ENCODE measurements around the gene NEURL1B. TPM values are rescaled to one million over a fixed set of nuclear protein-coding genes. Genes with fewer than 3 reads are reported as not detected.
A peak's percentile ranks its signal among the peaks of the same experiment; 100 is the strongest.

Gene NEURL1B
- total and polyA plus RNA-seq, 10 of the 15 experiments (the other 5 are each of a cell fraction or from before 2014, with no cell fraction given), result 0.04 to 0.28 (median 0.05) TPM; not detected in 4

DNA sequence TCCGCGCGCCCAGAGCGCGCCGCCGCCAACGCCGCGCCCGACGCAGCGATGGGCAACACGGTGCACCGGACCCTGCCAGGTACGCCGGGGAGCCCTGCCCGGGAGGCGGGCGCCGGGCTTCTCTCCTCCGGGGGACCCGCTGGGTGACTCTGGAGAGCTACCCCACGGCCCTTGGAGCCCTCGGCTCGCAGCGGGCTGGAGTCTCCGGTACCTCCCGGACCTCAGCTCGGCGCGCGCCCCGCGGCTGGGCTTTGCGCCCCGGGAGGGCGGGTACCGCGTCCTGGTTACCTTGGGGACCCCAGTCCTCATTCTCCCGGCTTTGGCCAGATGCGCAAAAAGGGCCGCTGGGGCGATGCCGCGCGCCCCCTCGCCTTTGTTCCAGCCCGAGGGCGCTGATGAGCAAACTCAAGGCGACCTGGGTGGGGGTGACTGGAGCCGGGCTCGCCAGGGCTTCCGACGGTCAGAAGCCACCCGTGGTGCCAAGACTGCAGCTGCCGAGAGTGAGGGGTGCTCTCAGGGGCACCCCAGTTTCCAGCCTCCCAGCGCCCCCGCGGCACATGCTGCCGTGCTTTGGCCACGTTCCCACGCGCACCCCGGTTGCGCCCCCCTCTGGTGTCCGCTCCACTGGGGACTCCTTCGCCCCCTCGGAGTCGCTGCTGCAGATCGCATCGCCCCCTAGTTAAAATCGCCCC, 442 bp downstream of the NEURL1B start:
- Histone ChIP-seq H3K27ac (ENCODE audit: control insufficient read depth, insufficient read depth) (no peak overlapping the region), H3K9ac (ENCODE audit: control insufficient read depth, insufficient read depth, low read length) (no peak overlapping the region), H3K4me3 (no peak overlapping the region), H3K9me3 (replicated peaks; ENCODE audit: control insufficient read depth, insufficient read depth, low read length) (no peaks in the 10 kb centered on the region), H3K27me3 (replicated peaks in 1 of 2; ENCODE audit: control insufficient read depth in 2 of 2, insufficient read depth in 2 of 2, low read length in 1 of 2) (peaks cover 15 to 21% of the 10 kb centered on the region in 2 experiments), H4K20me1 (ENCODE audit: control insufficient read depth, insufficient read depth) (no peaks in the 10 kb centered on the region), H3K36me3 (ENCODE audit: control insufficient read depth in 2 of 2, insufficient read depth in 2 of 2, low read length in 1 of 2) (no peaks in the 10 kb centered on the region), H3K4me1 (ENCODE audit: control insufficient read depth, insufficient read depth, low read length) (no peaks in the 10 kb centered on the region), H2AFZ (ENCODE audit: control insufficient read depth, low read depth, low read length) (no peak overlapping the region), H3K79me2 (ENCODE audit: control insufficient read depth, insufficient read depth, low read length) (no peaks in the 10 kb centered on the region), H3K4me2 (ENCODE audit: control insufficient read depth, insufficient read depth) (peak overlapping the region; percentile 59; the same call in 1 of the 2 replicates)
- no peak for FAIRE-seq
- ChIA-PET CTCF (interaction anchor here (0.5 kb wide), 1 partner anchor 129 kb away, joined by 3 read pairs; no protein-coding TSS in a partner anchor), POLR2A (no interaction called here), SMC1A (ENCODE audit: uncharacterized antibody, unreplicated experiment) (no interaction called here), RAD21 (ENCODE audit: unreplicated experiment) (no interaction called here)
- 5% methylated on average over 49 of the region's 73 CpGs for WGBS (ENCODE audit: insufficient coverage, insufficient replicate concordance, low lambda C conversion rate, missing lambda C conversion rate)
- ATAC-seq, result no peak; the same call in 2 of the 3 replicates
- no peak for DNase-seq (ENCODE audit: low read depth, low spot score)
- intact Hi-C loops (cut with micrococcal nuclease; ENCODE audit: unreplicated experiment), result no loop called here
- BruUV-seq (replicated peaks), result no TSS peak
- no peak for TF ChIP-seq SMAD1 (IDR thresholded peaks at IDR 0.05; ENCODE audit: low read depth, partially characterized antibody)
- TF ChIP-seq MYC (IDR thresholded peaks at IDR 0.05; ENCODE audit: insufficient read depth, insufficient read length, insufficient replicate concordance, low read length, severe bottlenecking), result no peak
- TF ChIP-seq HDAC6 (IDR thresholded peaks at IDR 0.05; ENCODE audit: unreplicated experiment), result peak; percentile 94
- TF ChIP-seq RBBP5 (conservative IDR thresholded peaks at IDR 0.05), result no peak
- no peak for TF ChIP-seq NFYB (IDR thresholded peaks at IDR 0.05; ENCODE audit: insufficient read depth, low read depth, low read length)
- TF ChIP-seq SUZ12 (IDR thresholded peaks at IDR 0.05; ENCODE audit: unreplicated experiment), result peak; percentile 12
- in situ Hi-C loops (cut with MboI), result no loop called here

- ATAC-seq (no peak), DNase-seq (ENCODE audit: low read depth, low spot score) (no peak), FAIRE-seq (no peak)
- H4K20me1 ChIP-seq (ENCODE audit: control insufficient read depth, insufficient read depth), result no peaks in the 10 kb centered on the region
- ChIA-PET RAD21 (ENCODE audit: unreplicated experiment) (no interaction called here), POLR2A (no interaction called here), SMC1A (ENCODE audit: uncharacterized antibody, unreplicated experiment) (no interaction called here), CTCF (no interaction called here)
- 6% methylated on average over 14 of the region's 14 CpGs for WGBS (ENCODE audit: insufficient coverage, insufficient replicate concordance, low lambda C conversion rate, missing lambda C conversion rate)
- H3K79me2 ChIP-seq (ENCODE audit: control insufficient read depth, insufficient read depth, low read length), result no peaks in the 10 kb centered on the region
- no peak overlapping the region for H2AFZ ChIP-seq (ENCODE audit: control insufficient read depth, low read depth, low read length)
- H3K4me1 ChIP-seq (ENCODE audit: control insufficient read depth, insufficient read depth, low read length), result no peaks in the 10 kb centered on the region
- TF ChIP-seq KDM1A (IDR thresholded peaks at IDR 0.05; ENCODE audit: borderline replicate concordance) (no peak), YBX1 (IDR thresholded peaks at IDR 0.05) (no peak), ZNF207 (IDR thresholded peaks at IDR 0.05; ENCODE audit: borderline replicate concordance) (no peak), RUNX3 (IDR thresholded peaks at IDR 0.05; ENCODE audit: low read length) (no peak), ATF7 (IDR thresholded peaks at IDR 0.05; ENCODE audit: low read depth) (no peak), ESRRA (IDR thresholded peaks at IDR 0.05; ENCODE audit: low read length) (no peak), MYC (IDR thresholded peaks at IDR 0.05; ENCODE audit: insufficient read depth, insufficient read length, insufficient replicate concordance, low read length, severe bottlenecking) (no peak)
- TF ChIP-seq, protein P1, sequence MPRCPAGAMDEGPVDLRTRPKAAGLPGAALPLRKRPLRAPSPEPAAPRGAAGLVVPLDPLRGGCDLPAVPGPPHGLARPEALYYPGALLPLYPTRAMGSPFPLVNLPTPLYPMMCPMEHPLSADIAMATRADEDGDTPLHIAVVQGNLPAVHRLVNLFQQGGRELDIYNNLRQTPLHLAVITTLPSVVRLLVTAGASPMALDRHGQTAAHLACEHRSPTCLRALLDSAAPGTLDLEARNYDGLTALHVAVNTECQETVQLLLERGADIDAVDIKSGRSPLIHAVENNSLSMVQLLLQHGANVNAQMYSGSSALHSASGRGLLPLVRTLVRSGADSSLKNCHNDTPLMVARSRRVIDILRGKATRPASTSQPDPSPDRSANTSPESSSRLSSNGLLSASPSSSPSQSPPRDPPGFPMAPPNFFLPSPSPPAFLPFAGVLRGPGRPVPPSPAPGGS (IDR thresholded peaks at IDR 0.05; ENCODE audit: borderline replicate concordance, insufficient read depth, low read depth, low read length, poor library complexity, severe bottlenecking), result no peak
- no peak overlapping the region for H3K9ac ChIP-seq (ENCODE audit: control insufficient read depth, insufficient read depth, low read length)
- in situ Hi-C loops (cut with MboI), result no loop called here
- H3K36me3 ChIP-seq (ENCODE audit: control insufficient read depth in 2 of 2, insufficient read depth in 2 of 2, low read length in 1 of 2), result no peaks in the 10 kb centered on the region
- no TSS peak for BruUV-seq (replicated peaks)
- intact Hi-C loops (cut with micrococcal nuclease; ENCODE audit: unreplicated experiment), result no loop called here
- peaks cover 15 to 21% of the 10 kb centered on the region in 2 experiments for H3K27me3 ChIP-seq (replicated peaks in 1 of 2; ENCODE audit: control insufficient read depth in 2 of 2, insufficient read depth in 2 of 2, low read length in 1 of 2)
- no peaks in the 10 kb centered on the region for H3K9me3 ChIP-seq (replicated peaks; ENCODE audit: control insufficient read depth, insufficient read depth, low read length)
- no peak overlapping the region for H3K4me2 ChIP-seq (ENCODE audit: control insufficient read depth, insufficient read depth)
- H3K4me3 ChIP-seq, result no peak overlapping the region
- H3K27ac ChIP-seq (ENCODE audit: control insufficient read depth, insufficient read depth), result no peak overlapping the region
Measured at GRCh38 chr5:172642051-172642409, 967 bp downstream of the NEURL1B start.
